K562 (cell line): Measurements from ENCODE around the gene YBEY. TPM values are rescaled to one million over a fixed set of nuclear protein-coding genes. Genes with fewer than 3 reads are reported as not detected.

Experiments used
- ATF3 ChIP-seq, 2 experiments: fragments of 450-650 bp in 1 of 2; sonication (generic) in 1 of 2; formaldehyde crosslinking in 1 of 2; IDR thresholded peaks in 1 of 2; conservative IDR thresholded peaks in 1 of 2; 2 replicates each; pipeline versions ENCODE4 v1.6.1 to v1.8.1; 2016 to 2023; ENCODE audit warnings: mild to moderate bottlenecking in 2 of 2, moderate library complexity in 2 of 2, inconsistent platforms in 1 of 2, missing genetic modification reagents in 1 of 2
- BDP1 ChIP-seq: IDR thresholded peaks from 3 replicates; pipeline ENCODE4 v1.6.1; 2011; ENCODE audit not compliant: insufficient read length, insufficient read depth
- C11orf30 ChIP-seq: fragments of 450-650 bp; IDR thresholded peaks from 2 replicates; pipeline ENCODE4 v1.6.1; 2016; ENCODE audit warnings: low read depth, mild to moderate bottlenecking
- CBX3 ChIP-seq, 2 experiments: IDR thresholded peaks; 1 replicate in 1 of 2; 2 replicates in 1 of 2; pipeline ENCODE4 v1.6.1; 2012; ENCODE audit warnings: inconsistent platforms in 2 of 2, low read length in 2 of 2, borderline replicate concordance in 1 of 2, control low read depth in 1 of 2
- CTCFL ChIP-seq: IDR thresholded peaks from 2 replicates; pipeline ENCODE4 v1.6.1; 2011; ENCODE audit warnings: borderline replicate concordance, low read depth, mild to moderate bottlenecking, moderate library complexity, low read length; ENCODE audit not compliant: insufficient read depth, poor library complexity, severe bottlenecking
- CXXC5 ChIP-seq: fragments of 250-450 bp; sonication (Bioruptor Pico); IDR thresholded peaks from 2 replicates; pipeline ENCODE4 v1.8.0; 2022; ENCODE audit warnings: inconsistent platforms, mild to moderate bottlenecking, moderate library complexity
- DEAF1 ChIP-seq: fragments of 450-650 bp; formaldehyde crosslinking; IDR thresholded peaks from 2 replicates; pipeline ENCODE4 v1.4.0; 2020; ENCODE audit warnings: mild to moderate bottlenecking, moderate library complexity
- ELF1 ChIP-seq: fragments of 200-800 bp; sonication (Bioruptor generic); IDR thresholded peaks from 2 replicates; pipeline ENCODE4 v1.6.1; 2016; ENCODE audit warnings: missing genetic modification characterization, missing compliant biosample characterization
- HNRNPH1 ChIP-seq: fragments of 200-400 bp; formaldehyde crosslinking; optimal IDR thresholded peaks from 2 replicates; pipeline ENCODE3; 2017; ENCODE audit warnings: low read depth, mild to moderate bottlenecking, low read length, moderate library complexity
- HSF4 ChIP-seq: fragments of 250-450 bp; sonication (Bioruptor Pico); IDR thresholded peaks from 2 replicates; pipeline ENCODE4 v2.1.2; 2022; ENCODE audit warnings: mild to moderate bottlenecking, moderate library complexity, borderline replicate concordance
- L3MBTL2 ChIP-seq: fragments of 450-650 bp; IDR thresholded peaks from 2 replicates; pipeline ENCODE4 v1.6.1; 2016; ENCODE audit warnings: mild to moderate bottlenecking, moderate library complexity
- NRF1 ChIP-seq, 2 experiments: fragments of 450-650 bp; IDR thresholded peaks in 1 of 2; conservative IDR thresholded peaks in 1 of 2; 2 replicates each; pipeline ENCODE4 v1.6.1; 2014; ENCODE audit warnings: mild to moderate bottlenecking in 2 of 2
- PHTF2 ChIP-seq: fragments of 250-450 bp; sonication (Bioruptor Pico); IDR thresholded peaks from 2 replicates; pipeline ENCODE4 v1.5.0; 2021; ENCODE audit warnings: mild to moderate bottlenecking
- PURB ChIP-seq: sonication (generic); formaldehyde crosslinking; IDR thresholded peaks from 2 replicates; pipeline ENCODE4 v1.9.0; 2021; ENCODE audit warnings: low read depth, mild to moderate bottlenecking, missing genetic modification reagents
- RBBP5 ChIP-seq: fragments of 200-600 bp; sonication (generic); IDR thresholded peaks from 2 replicates; pipeline ENCODE4 v1.6.1; 2012; ENCODE audit warnings: borderline replicate concordance, mild to moderate bottlenecking, low read length, control low read depth, inconsistent platforms; ENCODE audit not compliant: insufficient read depth, poor library complexity, severe bottlenecking
- TEAD4 ChIP-seq, 2 experiments: sonication (generic) in 1 of 2; formaldehyde crosslinking in 1 of 2; IDR thresholded peaks; 2 replicates each; pipeline versions ENCODE4 v1.6.1 to v1.8.0; 2012 to 2022; ENCODE audit warnings: borderline replicate concordance in 1 of 2, inconsistent platforms in 1 of 2, low read length in 1 of 2, mild to moderate bottlenecking in 1 of 2, missing genetic modification reagents in 1 of 2
- ZNF133 ChIP-seq: fragments of 250-450 bp; sonication (Bioruptor Pico); IDR thresholded peaks from 2 replicates; pipeline ENCODE4 v1.4.0; 2020; ENCODE audit warnings: mild to moderate bottlenecking
- ZNF561 ChIP-seq: fragments of 450-650 bp; formaldehyde crosslinking; conservative IDR thresholded peaks from 2 replicates; pipeline ENCODE4 v1.4.0; 2020; ENCODE audit warnings: mild to moderate bottlenecking, moderate library complexity
- ZNF780A ChIP-seq: fragments of 250-450 bp; sonication (Bioruptor Pico); IDR thresholded peaks from 2 replicates; pipeline ENCODE4 v1.5.0; 2021; ENCODE audit warnings: mild to moderate bottlenecking
- polyA plus RNA-seq, 8 experiments: library from polyadenylated mRNA; depleted of rRNA in 4 of 8; stranded (reverse) in 5 of 8; unstranded in 3 of 8; fragments of >200 nt; fragmentation: Nextera tagmentation in 2 of 8; fragmentation: Illumina TruSeq in 1 of 8; extraction: Ambion mirVana in 2 of 8; extraction: Trizol in 1 of 8; gene quantifications; 2 replicates each; pipeline versions ENCODE4 v1.2.1 to v1.2.3, GENCODE V29; 2011 to 2014; ENCODE audit warnings: inconsistent platforms in 1 of 8, missing spikeins in 1 of 8
- total RNA-seq, 7 experiments: library from RNA; depleted of rRNA in 6 of 7; stranded (reverse); fragments of >200 nt in 6 of 7; fragmentation: Illumina TruSeq in 2 of 7; extraction: Trizol in 2 of 7; gene quantifications; 2 replicates each; pipeline versions ENCODE4 v1.2.1 to v1.2.3, GENCODE V29; 2011 to 2021; ENCODE audit warnings: low replicate concordance in 1 of 7

YBEY gene
- total and polyA plus RNA-seq, 9 of the 15 experiments (the other 6 are each of a cell fraction or from before 2014, with no cell fraction given), result 6.4 to 28.0 (median 12.4) TPM

- TF ChIP-seq CTCFL (no peak), HSF4 (CRISPR knock-in tag) (no peak), ZNF561 (no peak), NRF1 (conservative IDR thresholded peaks at IDR 0.05 in 1 of 2, IDR thresholded peaks at IDR 0.05 in 1 of 2) (peak; percentile 31 to 43; a peak in 2 of 4 replicates), RBBP5 (peak; percentile 78), ZNF133 (CRISPR knock-in tag) (no peak), C11orf30 (no peak), ZNF780A (CRISPR knock-in tag) (no peak), CBX3 (IDR thresholded peaks at IDR 0.05; ENCODE audit: borderline replicate concordance in 1 of 2, low read length in 2 of 2) (no peak), PURB (no peak), DEAF1 (CRISPR knock-in tag) (no peak), ATF3 (IDR thresholded peaks at IDR 0.05) (peak; percentile 46), ATF3 (CRISPR knock-in tag; conservative IDR thresholded peaks at IDR 0.05) (no peak), ELF1 (no peak), CXXC5 (peak; percentile 19; the same call in 1 of the 2 replicates), HNRNPH1 (no peak), L3MBTL2 (peak; percentile 12; the same call in 1 of the 2 replicates), TEAD4 (IDR thresholded peaks at IDR 0.05; ENCODE audit: low read length) (no peak), TEAD4 (CRISPR knock-in tag; IDR thresholded peaks at IDR 0.05; ENCODE audit: borderline replicate concordance) (0 out of 2 replicates have a peak, but pooled peaks have one; percentile 60), BDP1 (no peak), PHTF2 (no peak)
Observed at GRCh38 chr21:46322351-46323226, 36.4 kb downstream of the YBEY start (continued).
